HG02852 (cell line): Measurements from ENCODE around the gene IFNGR1.
A peak's percentile ranks its signal among the peaks of the same experiment; 100 is the strongest.
"Not testable (repeated sequence)": the region's sequence is repeated elsewhere in the genome, so short reads cannot be mapped to it uniquely, and the experiment has no call there.

Source experiments
- ATAC-seq: cut with Tn5 transposase; IDR thresholded peaks from one replicate; pipeline ENCODE4 v1.9.1; 2021; ENCODE audit warnings: mild to moderate bottlenecking, moderate library complexity; ENCODE audit not compliant: unreplicated experiment

Gene IFNGR1

GRCh38 chr6:137213813-137214212 lies 5.4 kb downstream of the IFNGR1 start:
- no peak for ATAC-seq

GRCh38 chr6:137213331-137213740 lies 5.8 kb downstream of the IFNGR1 start:
- no peak for ATAC-seq

- no peak for ATAC-seq
Observed at GRCh38 chr6:137211910-137212309, 7.3 kb downstream of the IFNGR1 start.

- ATAC-seq: no peak
Observed at GRCh38 chr6:137210903-137211302, 8.3 kb downstream of the IFNGR1 start.

- no peak for ATAC-seq
Observed at GRCh38 chr6:137208279-137208678, 10.9 kb downstream of the IFNGR1 start.

- ATAC-seq: not testable (repeated sequence)
Observed at GRCh38 chr6:137207457-137207856, 11.7 kb downstream of the IFNGR1 start.

GRCh38 chr6:137206577-137206976 lies 12.6 kb downstream of the IFNGR1 start:
- no peak for ATAC-seq

- ATAC-seq: no peak
Observed at GRCh38 chr6:137203256-137203655, 15.9 kb downstream of the IFNGR1 start.

GRCh38 chr6:137202078-137202477 lies 17.1 kb downstream of the IFNGR1 start:
- ATAC-seq: peak; percentile 69

- no peak for ATAC-seq
Observed at GRCh38 chr6:137201006-137201405, 18.2 kb downstream of the IFNGR1 start.

GRCh38 chr6:137200288-137200687 lies 18.9 kb downstream of the IFNGR1 start:
- ATAC-seq: no peak

GRCh38 chr6:137197684-137198645 lies 21.2 kb downstream of the IFNGR1 start:
- no peak for ATAC-seq

GRCh38 chr6:137193256-137194070 lies 25.7 kb downstream of the IFNGR1 start:
- no peak for ATAC-seq

- no peak for ATAC-seq
Observed at GRCh38 chr6:137192821-137193220, 26.4 kb downstream of the IFNGR1 start.

- ATAC-seq: no peak
Observed at GRCh38 chr6:137191670-137192069, 27.5 kb downstream of the IFNGR1 start.

- no peak for ATAC-seq
Observed at GRCh38 chr6:137191236-137191635, 27.9 kb downstream of the IFNGR1 start.

- ATAC-seq: no peak
Observed at GRCh38 chr6:137190583-137191094, 28.5 kb downstream of the IFNGR1 start.

GRCh38 chr6:137188855-137189254 lies 30.3 kb downstream of the IFNGR1 start:
- ATAC-seq: no peak

GRCh38 chr6:137185290-137185689 lies 33.9 kb downstream of the IFNGR1 start:
- no peak for ATAC-seq

GRCh38 chr6:137182654-137183073 lies 36.5 kb downstream of the IFNGR1 start:
- no peak for ATAC-seq

- no peak for ATAC-seq
Observed at GRCh38 chr6:137181891-137182653, 37.1 kb downstream of the IFNGR1 start.
